A549 treated with Mapracorat at 1 μM for 4 hours (cell line): Measurements from ENCODE around the gene TBC1D8. TPM values are rescaled to one million over a fixed set of nuclear protein-coding genes. Genes with fewer than 3 reads are reported as not detected.

Source experiments
- total RNA-seq: library from RNA; stranded (reverse); fragments of 200-300 nt; extraction: Qiagen RNA extraction; gene quantifications from 5 replicates; pipeline ENCODE4 v1.2.3, GENCODE V29; 2022

Gene TBC1D8
- 79.6 to 107 TPM (median 90.9 TPM) in 5 replicates for total RNA-seq

DNA sequence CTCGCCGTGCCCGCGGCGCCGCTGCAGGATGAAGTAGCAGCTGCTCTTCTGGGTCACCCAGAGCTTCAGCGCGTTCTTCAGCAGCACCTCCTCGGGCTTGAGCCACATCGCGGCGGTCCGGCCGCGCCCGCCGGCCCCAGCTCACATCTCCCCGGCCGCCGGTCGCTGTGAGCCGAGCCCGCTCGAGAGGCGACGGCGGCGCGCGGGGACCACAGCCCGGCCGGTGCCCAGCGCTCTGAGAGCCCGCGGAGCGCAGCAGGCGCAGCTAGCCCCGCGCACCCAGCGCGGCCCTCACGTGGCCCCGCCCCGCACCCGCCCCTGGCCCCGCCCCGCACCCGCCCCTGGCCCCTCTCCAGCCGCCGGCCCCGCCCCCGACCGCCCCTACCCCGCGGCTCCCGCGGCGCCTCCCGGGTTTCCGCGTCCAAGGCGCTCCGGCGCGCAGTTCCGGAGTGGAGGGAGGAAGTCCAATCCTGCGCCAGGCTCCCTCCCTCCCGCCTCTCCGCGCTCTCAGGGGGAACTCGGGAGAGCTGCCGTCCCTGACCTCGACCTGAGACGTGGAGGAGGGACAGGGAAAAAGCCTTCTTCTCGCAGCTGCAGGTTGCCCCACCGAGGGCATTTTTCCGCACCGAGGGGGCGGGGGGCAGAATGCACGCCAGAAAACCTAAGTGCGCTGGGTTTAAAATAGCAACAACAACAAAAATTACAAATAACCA, at the start of gene TBC1D8:
TSS of gene TBC1D8 (minus strand) at position 237 of the 713 bp plus-strand sequence. CDS start at position 108, 129 bp downstream.

DNA sequence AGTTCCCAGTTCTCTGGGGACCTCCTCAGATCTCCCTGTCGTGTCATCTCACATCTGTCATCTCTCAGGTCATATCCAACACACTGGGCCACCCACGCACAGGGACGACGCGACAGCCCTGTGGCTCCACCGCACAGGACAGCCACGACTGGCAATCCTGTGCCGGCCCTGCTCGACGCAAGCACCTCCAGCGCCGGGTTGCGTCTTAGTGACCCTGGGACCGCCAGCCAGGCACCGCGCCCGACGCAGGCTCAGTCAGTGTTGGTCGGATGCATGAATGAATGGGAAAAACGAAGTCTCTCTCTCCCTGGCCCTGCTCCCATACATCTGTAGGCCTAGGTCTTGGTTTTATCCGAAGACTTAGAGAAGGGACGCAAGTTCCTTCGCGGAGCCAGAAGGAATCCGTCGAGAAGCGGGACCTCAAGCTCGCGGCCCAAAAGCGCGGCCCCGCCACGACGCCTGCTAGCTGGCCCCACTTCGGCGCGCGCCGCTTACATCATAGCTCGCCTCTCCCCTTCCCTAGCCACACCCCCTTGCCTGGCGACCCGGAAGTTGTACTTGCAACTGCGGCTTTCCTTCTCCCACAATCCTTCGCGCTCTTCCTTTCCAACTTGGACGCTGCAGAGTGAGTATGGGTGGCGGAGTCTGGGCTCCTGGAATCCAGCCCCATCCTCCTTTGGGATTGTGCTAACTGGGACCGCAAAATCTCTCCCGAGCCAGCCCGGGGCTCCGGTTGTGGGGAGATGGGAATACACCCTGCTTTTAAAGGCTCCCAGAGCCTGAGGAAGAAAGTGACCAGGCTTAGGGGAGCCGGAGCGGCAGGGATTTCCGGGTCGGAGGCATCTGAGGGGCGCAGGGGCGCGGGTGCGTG, 149.3 kb downstream of the TBC1D8 start, which contains the start of gene RPL31:
TSS of gene RPL31 (plus strand) at position 599 of the 871 bp plus-strand sequence. CDS start 413 bp downstream, outside the sequence.

Other genes starting within 250 kb of the TBC1D8 start
- 2,040 to 2,375 TPM (median 2,191 TPM) in 5 replicates for gene RPL31, start 149.1 kb downstream of the TBC1D8 start, total RNA-seq
- 38.6 to 56.8 TPM (median 40.2 TPM) in 5 replicates for gene CNOT11, start 101.5 kb upstream of the TBC1D8 start, total RNA-seq
- 33.3 to 48.4 TPM (median 43.6 TPM) in 5 replicates for gene RNF149, start 157.3 kb upstream of the TBC1D8 start, total RNA-seq
- 6.8 to 13.4 TPM (median 11.9 TPM) in 5 replicates for gene CREG2, start 236.1 kb upstream of the TBC1D8 start, total RNA-seq